HG03575 (cell line): ENCODE results near the gene EHD1.

Experiments used
- ATAC-seq: cut with Tn5 transposase; IDR thresholded peaks from one replicate; pipeline ENCODE4 v1.9.1; 2021; ENCODE audit not compliant: unreplicated experiment, insufficient number of reproducible peaks, low FRiP score; ENCODE audit errors: extremely low read depth

Gene EHD1

GRCh38 chr11:64911142-64911541 is 32.7 kb upstream of the EHD1 start:
- no peak for ATAC-seq

DNA sequence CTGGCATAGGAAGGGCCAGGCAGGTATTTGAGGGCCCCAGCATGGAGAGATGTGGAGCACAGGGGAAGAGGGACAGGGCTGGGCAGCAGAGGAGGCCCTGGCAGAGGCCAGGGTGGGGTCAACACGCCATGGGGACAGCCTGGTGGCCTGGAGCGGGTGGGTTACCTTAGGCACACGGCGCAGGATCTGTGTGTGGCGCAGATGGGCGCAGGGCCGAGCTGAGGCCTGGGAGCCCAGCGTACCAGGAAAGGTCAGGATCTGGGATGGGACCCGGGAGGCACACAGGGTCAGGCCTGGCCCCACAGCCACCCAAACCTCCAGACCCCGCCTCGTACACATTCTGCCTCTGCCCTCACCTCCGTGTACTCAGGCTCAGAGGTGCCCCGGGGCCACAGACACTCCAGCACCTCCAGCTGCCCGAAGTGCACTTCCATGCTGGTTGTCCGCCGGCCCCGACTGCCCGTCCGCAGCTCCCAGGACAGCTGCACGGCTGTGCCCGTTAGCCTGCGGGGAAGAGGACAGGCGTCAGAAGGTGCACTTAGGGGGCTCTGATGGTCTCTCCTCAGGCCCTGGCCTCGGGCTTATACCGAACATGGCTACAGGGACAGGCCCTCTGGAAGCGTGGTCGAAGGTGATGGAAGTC is 32.2 kb upstream of the EHD1 start:
- ATAC-seq = no peak

- ATAC-seq = no peak
Observed at GRCh38 chr11:64909653-64910343, 31.4 kb upstream of the EHD1 start.

DNA sequence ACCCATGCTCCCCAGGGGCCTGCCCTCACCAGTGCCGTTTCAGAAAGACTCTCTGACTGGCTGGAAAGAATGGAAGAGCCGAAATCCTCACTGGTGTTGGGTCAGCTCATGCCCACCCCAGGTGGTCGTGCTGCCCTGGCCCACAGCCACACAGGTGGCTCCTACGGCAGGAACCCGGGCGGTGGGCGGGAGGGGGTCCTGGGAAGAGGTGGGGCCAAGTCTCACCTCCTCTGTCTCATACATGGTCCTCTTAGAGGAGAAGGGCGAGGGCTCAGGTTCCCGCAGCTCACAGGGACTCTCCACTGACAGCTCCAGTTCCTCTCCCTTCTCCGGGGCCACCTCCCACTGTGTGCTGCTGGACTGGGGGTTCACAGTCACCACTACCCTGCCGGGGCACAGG is 30.3 kb upstream of the EHD1 start:
- no peak for ATAC-seq

GRCh38 chr11:64906314-64906635 is 27.9 kb upstream of the EHD1 start:
- ATAC-seq = no peak

- no peak for ATAC-seq
Observed at GRCh38 chr11:64905516-64906313, 27.3 kb upstream of the EHD1 start.

DNA sequence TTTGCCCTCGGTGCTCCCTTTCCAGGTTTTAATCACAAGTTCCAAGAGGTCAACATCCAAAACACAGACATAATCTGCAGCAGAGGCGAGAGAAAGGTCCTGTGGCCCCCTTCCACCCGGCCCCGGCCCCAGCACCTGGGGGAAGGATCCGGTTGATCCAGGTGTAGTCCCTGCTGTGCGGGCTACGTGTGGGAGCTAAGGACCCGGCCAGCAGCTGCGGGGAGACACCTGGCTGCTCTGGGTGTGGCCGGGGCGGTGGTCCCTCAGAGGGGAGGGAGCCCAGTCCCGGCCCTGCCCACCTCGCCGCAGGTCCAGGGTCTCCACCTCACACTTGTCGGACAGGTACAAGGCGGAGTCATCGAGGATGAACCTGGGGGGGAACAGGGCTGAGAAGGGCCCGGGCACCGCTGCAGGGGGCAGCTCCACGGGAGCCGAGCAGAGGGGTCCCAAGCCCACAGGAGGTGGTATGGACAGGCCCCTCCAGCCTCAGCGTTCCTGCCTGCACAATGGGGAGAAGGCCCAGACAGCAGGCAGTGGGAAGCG is 24.9 kb upstream of the EHD1 start:
- ATAC-seq = no peak

DNA sequence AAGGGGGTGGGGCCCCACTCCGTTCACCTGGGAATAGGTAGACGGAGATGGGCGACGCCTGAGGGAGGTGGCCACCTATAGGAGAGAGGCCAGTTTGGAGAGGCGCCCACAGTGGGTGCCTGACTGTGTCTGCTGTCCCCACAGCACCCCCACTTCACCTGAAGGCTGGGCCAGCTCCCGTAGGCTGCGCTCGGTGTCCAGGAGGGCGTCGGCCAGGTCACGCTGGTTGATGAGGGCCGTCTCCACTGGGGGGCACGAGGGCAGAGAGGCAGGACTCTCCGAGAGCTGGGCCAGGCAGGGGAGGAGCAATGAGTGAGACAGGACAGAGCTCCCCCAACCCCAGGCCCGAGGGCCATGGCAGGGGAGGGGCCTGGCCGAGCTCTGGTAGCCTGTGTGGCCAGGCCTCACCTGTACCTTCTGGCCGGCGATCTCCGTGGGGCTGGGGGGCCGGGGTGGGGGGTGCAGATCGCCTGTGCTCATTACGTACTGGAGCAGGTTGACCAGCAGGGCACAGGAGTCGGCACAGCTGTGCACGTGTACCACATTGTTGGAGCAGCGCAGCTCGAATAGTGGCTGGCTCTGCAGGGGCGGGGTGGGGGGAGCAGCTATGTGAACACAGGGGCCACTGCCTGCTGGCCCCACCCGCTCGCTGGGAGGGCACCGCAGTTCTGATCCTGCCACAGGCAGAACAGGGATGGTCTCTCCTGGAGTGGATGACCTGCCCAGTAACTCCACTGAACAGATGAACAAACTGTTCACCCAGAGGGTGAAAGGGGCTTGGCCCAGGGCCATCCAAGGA is 23.9 kb upstream of the EHD1 start:
- ATAC-seq = no peak

DNA sequence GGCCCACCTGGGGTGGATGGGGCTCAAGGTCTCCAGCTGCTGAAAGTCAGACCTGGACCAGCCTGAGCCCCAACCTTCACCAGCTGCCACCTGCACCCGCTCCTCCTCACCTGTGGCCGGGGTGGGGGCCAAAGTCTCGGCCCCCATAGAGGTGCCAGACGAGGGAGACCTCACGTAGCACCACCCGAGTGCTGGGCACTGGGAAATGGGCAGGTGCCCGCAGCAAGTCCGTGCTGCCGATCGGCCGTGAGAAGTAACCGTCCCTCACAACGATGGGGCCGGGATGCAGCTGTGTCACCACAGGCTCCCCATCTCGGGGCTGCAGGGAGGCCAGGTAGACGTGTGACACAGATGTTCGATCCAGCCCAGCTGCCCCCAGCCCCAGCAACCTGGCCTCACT is 22.4 kb upstream of the EHD1 start:
- ATAC-seq = no peak

DNA sequence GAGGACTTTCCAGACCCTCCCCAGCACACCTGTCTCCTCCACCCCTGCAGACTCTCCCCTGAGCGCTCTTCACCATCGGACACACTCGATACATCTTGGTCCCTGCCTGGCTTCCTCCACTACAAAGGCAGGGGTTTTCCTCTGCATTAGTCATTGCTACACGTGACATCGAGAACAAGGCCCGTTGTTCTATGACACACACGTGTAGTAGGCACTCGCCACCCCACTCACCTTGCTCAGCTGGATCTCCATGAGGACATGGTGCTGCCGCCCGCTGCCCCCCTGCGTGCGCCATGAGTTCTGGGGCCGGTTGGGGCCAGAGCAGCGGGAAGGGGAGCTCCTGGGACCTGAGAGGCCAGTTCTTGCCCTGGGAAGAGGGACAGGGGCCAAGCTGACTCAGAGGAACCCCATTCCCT is 21.9 kb upstream of the EHD1 start:
- ATAC-seq = no peak

GRCh38 chr11:64898541-64898940 is 20.1 kb upstream of the EHD1 start:
- ATAC-seq = no peak

DNA sequence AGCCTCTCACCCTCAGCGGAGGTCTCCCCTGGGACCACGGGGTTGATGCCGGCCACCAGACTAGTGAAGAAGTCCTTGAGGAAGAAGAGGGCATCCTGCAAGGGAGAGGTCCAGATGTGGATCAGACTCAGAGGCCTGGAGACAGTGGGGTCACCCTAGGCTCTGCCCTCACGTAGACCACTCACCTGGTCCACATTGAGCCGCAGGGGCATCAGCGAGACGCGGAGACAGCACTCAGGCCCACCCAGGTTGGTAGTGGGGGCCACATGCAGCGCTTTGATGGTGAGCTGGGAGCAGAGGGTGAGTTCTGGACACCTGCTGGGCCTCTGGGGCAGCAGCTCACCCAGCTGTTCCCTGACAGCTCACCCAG is 19.6 kb upstream of the EHD1 start:
- no peak for ATAC-seq

DNA sequence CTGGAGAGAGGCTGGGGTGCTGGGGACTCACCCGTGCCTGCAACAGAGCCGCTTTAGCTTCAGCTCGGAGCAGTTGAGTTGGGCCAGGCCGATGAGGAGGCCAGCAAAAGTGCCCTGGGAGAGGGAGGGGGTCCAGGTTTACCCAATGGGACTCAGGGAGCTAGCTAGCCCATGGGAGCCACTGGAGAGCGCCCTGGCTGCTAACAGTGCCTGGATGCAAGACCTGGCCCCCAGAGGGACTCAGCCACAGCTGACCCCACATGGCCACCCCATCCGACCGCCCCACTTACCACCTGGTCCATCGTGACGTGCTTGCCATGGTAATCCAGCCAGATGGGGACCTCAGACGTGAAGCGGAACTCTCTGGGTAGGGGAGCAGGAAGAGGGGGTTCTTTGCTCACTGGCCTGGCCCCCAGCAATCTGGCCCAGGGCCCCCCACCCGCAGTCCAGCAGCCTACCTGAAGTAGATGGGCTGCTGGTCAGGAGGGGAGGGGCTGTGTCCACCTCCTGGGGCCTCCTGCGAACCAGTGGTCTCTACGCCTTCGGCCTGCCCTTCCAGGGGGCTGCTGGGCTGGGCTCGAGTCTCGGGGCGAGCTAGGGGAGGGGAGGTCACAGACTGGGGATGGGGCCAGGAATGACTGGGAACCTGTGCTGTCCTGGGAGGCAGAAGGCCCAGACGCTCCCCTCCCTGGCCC is 19.1 kb upstream of the EHD1 start:
- ATAC-seq = no peak

- ATAC-seq = no peak
Observed at GRCh38 chr11:64896448-64897022, 18.1 kb upstream of the EHD1 start.

GRCh38 chr11:64894812-64895452 is 16.5 kb upstream of the EHD1 start:
- ATAC-seq = no peak

- ATAC-seq = no peak
Observed at GRCh38 chr11:64894070-64894811, 15.8 kb upstream of the EHD1 start.
